Glutamatergic neuron (in vitro differentiated cells): Measurements from ENCODE around the gene SMIM36. TPM values are rescaled to one million over a fixed set of nuclear protein-coding genes. Genes with fewer than 3 reads are reported as not detected.
"Not testable (repeated sequence)": the region's sequence is repeated elsewhere in the genome, so short reads cannot be mapped to it uniquely, and the experiment has no call there.

ENCODE experiments used
- DNase-seq: peaks from one replicate; pipeline ENCODE4 v3.0.0; 2022
- H3K27ac Mint-ChIP-seq: one replicate; pipeline ENCODE4 v1.8.0; 2020; ENCODE audit warnings: mild to moderate bottlenecking, mixed read lengths, inconsistent platforms; ENCODE audit not compliant: unreplicated experiment
- H3K27me3 Mint-ChIP-seq: one replicate; pipeline ENCODE4 v1.8.0; 2020; ENCODE audit warnings: mild to moderate bottlenecking, moderate library complexity, mixed read lengths, inconsistent platforms; ENCODE audit not compliant: unreplicated experiment
- H3K36me3 Mint-ChIP-seq: one replicate; pipeline ENCODE4 v1.8.0; 2020; ENCODE audit warnings: mild to moderate bottlenecking, mixed read lengths, inconsistent platforms; ENCODE audit not compliant: unreplicated experiment
- H3K4me1 Mint-ChIP-seq: one replicate; pipeline ENCODE4 v1.8.0; 2020; ENCODE audit warnings: mild to moderate bottlenecking, low read depth, mixed read lengths, inconsistent platforms; ENCODE audit not compliant: unreplicated experiment
- H3K4me3 Mint-ChIP-seq: one replicate; pipeline ENCODE4 v1.8.0; 2020; ENCODE audit warnings: mild to moderate bottlenecking, mixed read lengths, inconsistent platforms; ENCODE audit not compliant: unreplicated experiment
- H3K9me3 Mint-ChIP-seq: one replicate; pipeline ENCODE4 v1.8.0; 2020; ENCODE audit warnings: mild to moderate bottlenecking, moderate library complexity, mixed read lengths, inconsistent platforms; ENCODE audit not compliant: unreplicated experiment
- total RNA-seq: library from RNA; stranded (reverse); fragmentation: NEBNext Ultra II Directional; extraction: Animal tissue kit (Norgen Biotek cat#: 25700); gene quantifications from one replicate; pipeline ENCODE4 v1.2.1, GENCODE V29; 2021; ENCODE audit not compliant: unreplicated experiment
- TF ChIP-seq, protein P1 (sequence below): fragments of 200-600 bp; sonication (generic); IDR thresholded peaks from one replicate; pipeline ENCODE4 v1.5.0; 2021; ENCODE audit not compliant: partially characterized antibody, unreplicated experiment

The SMIM36 gene
- total RNA-seq, 1 donor from 2014 or later, result not detected

DNA sequence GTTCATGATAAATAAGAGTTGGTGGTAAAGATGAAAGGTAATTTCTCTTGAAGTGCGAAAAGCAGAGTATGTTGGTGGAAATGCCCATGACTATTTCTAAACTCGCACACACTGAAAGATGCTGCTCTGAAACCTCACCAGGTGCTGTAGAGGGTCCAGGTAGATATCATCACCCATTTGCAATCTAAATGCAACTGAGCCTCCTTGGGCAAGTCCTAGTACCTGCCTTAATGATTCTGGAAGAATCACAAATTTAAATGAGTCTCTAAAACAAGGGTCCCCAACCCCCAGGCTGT lies 83.7 kb downstream of the SMIM36 start:
- TF ChIP-seq, protein P1, sequence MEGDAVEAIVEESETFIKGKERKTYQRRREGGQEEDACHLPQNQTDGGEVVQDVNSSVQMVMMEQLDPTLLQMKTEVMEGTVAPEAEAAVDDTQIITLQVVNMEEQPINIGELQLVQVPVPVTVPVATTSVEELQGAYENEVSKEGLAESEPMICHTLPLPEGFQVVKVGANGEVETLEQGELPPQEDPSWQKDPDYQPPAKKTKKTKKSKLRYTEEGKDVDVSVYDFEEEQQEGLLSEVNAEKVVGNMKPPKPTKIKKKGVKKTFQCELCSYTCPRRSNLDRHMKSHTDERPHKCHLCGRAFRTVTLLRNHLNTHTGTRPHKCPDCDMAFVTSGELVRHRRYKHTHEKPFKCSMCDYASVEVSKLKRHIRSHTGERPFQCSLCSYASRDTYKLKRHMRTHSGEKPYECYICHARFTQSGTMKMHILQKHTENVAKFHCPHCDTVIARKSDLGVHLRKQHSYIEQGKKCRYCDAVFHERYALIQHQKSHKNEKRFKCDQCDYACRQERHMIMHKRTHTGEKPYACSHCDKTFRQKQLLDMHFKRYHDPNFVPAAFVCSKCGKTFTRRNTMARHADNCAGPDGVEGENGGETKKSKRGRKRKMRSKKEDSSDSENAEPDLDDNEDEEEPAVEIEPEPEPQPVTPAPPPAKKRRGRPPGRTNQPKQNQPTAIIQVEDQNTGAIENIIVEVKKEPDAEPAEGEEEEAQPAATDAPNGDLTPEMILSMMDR, result no peak
- Mint-ChIP-seq H3K27me3 (peaks cover 3% of the 10 kb centered on the region), H3K9me3 (peaks cover 4% of the 10 kb centered on the region), H3K36me3 (no peaks in the 10 kb centered on the region), H3K27ac (no peak overlapping the region), H3K4me3 (no peak overlapping the region), H3K4me1 (no peaks in the 10 kb centered on the region)
- DNase-seq, result no peak

DNA sequence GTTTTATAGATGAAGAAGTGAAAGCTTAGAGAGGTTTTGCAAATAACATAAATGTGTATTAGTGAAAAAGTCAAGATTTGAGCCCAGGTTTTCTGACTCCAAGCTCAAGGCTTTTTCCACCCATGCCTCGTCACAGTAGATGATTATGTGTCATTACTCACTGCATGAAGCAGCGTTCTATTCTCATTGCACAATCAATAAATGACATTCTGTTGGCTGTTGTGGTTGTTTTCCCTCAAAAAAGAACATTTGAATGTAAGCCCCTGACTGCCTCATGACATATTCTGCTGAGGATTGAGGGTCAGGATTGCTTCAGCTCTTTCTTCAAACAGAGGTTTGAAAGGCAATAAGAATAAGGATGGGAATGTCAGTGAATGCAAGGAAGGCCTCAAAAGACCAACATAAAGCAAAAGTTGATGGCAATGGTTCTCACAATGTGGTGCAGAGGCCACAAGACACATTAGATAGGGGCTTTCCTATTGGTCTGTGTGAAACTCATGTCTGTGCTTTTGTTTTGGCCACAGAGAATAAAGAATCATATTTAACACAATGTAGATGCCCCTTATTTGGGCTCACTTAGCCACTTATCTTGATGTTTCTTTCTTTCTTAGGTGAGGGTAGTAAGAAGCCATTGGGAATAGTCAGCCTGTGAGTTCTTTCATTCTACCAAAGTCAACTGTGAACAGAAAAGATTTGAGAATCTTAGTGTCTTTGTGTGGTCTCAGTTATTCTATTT lies 84.2 kb downstream of the SMIM36 start:
- TF ChIP-seq, protein P1, result no peak
- Mint-ChIP-seq H3K4me3 (no peak overlapping the region), H3K9me3 (peaks cover 4% of the 10 kb centered on the region), H3K36me3 (no peaks in the 10 kb centered on the region), H3K27me3 (peaks cover 3% of the 10 kb centered on the region), H3K4me1 (no peaks in the 10 kb centered on the region), H3K27ac (no peak overlapping the region)
- DNase-seq, result no peak

DNA sequence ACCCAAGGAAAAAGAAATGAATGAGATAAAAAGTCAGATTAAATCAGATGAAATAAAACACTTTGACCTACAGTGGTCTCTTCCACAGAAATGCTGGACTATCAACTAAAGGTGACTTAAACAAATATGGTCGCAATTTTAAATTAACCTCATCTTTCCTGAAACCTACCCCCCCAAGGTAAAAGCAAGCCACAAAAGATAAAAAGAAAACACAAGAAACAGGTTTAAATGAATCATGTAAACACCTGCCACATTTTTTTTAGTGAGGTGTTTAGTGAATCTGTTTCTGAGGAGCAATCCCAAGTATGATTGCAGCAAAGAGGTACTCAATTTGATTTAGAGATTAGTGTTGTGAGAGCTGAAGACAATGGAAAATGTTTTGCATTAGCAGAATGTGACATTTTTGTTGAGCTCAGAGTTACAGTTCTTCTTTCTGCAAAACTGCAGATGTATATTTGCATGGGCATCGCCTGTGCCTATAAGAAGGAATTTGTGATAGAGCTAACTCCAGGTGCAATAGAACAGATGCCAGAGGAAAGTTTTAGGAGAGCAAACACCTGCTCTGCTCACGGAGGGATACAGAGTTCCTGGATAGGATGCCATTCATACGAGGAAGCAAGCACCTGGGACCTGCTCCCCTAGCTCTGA lies 86.2 kb downstream of the SMIM36 start:
- H3K36me3 Mint-ChIP-seq, result no peaks in the 10 kb centered on the region
- peaks cover 6% of the 10 kb centered on the region for H3K9me3 Mint-ChIP-seq
- H3K27me3 Mint-ChIP-seq, result peaks cover 4% of the 10 kb centered on the region
- H3K27ac Mint-ChIP-seq, result no peak overlapping the region
- H3K4me3 Mint-ChIP-seq, result no peak overlapping the region
- peaks cover 1% of the 10 kb centered on the region for H3K4me1 Mint-ChIP-seq
- TF ChIP-seq, protein P1, result no peak
- no peak for DNase-seq

DNA sequence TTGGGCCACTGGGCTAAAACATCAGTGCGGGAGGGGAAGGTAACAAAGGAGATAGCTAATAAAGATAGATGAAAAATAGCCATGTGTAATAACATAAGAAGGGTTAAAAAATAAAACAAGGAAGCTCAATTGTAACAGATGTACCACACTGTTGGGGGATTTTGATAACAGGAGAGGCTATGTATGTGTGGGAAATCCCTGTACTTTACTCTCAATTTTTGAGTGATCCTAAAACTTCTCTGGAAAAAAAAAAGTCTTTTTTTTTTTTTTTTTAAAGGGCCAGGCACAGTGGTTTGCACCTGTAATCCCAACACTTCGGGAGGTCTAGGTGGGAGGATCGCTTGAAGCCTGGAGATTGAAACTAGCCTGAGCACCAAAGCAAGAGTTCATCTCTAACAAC lies 87.7 kb downstream of the SMIM36 start:
- no peak for DNase-seq
- peaks cover 8% of the 10 kb centered on the region for H3K9me3 Mint-ChIP-seq
- TF ChIP-seq, protein P1, result no peak
- no peak overlapping the region for H3K4me3 Mint-ChIP-seq
- no peak overlapping the region for H3K27ac Mint-ChIP-seq
- peaks cover 3% of the 10 kb centered on the region for H3K27me3 Mint-ChIP-seq
- peaks cover 4% of the 10 kb centered on the region for H3K4me1 Mint-ChIP-seq
- no peaks in the 10 kb centered on the region for H3K36me3 Mint-ChIP-seq

DNA sequence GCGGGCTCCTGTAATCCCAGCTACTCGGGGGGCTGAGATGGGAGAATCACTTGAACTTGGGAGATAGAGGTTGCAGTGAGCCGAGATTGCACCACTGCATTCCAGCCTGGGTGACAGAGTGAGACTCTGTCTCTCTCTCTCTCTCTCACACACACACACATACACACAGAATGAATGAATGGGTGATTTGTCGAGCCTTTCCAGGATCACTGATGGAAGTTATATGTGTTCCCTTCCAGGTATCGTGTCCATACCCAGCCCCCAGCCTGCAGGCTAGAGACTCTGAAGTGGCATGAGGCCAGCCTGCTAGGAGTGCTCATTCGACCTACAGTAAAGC lies 88.5 kb downstream of the SMIM36 start:
- not testable (repeated sequence) for H3K4me1 Mint-ChIP-seq, H3K27ac Mint-ChIP-seq, H3K9me3 Mint-ChIP-seq, H3K36me3 Mint-ChIP-seq, H3K27me3 Mint-ChIP-seq, DNase-seq, H3K4me3 Mint-ChIP-seq
